Liver (tissue), 9 donors: ENCODE results near the gene RNF145. TPM values are rescaled to one million over a fixed set of nuclear protein-coding genes. Genes with fewer than 3 reads are reported as not detected.

Experiments
- DNase-seq: peaks from one replicate; pipeline ENCODE4 v3.0.0-alpha.2; 2017; ENCODE audit warnings: low spot score
- H3K27ac ChIP-seq, 2 donors: one replicate each; pipeline ENCODE4 v1.7.0; 2013; ENCODE audit warnings: inconsistent platforms in 2 of 2, low read length in 2 of 2, control low read depth in 1 of 2, low read depth in 1 of 2, mild to moderate bottlenecking in 1 of 2
- H3K27me3 ChIP-seq, 4 donors: one replicate each; pipeline versions ENCODE4 v1.6.1 to v1.7.0; 2013; ENCODE audit warnings: low read length in 3 of 4, inconsistent platforms in 1 of 4, mild to moderate bottlenecking in 1 of 4, moderate library complexity in 1 of 4; ENCODE audit not compliant: control insufficient read depth in 4 of 4, insufficient read depth in 4 of 4
- H3K36me3 ChIP-seq, 4 donors: one replicate each; pipeline versions ENCODE4 v1.6.1 to v1.7.0; 2013; ENCODE audit warnings: low read length in 3 of 4, mild to moderate bottlenecking in 3 of 4, low read depth in 1 of 4, moderate library complexity in 1 of 4; ENCODE audit not compliant: control insufficient read depth in 4 of 4, insufficient read depth in 3 of 4
- H3K4me1 ChIP-seq, 4 donors: one replicate each; pipeline versions ENCODE4 v1.6.1 to v1.7.0; 2013; ENCODE audit warnings: low read length in 3 of 4, mild to moderate bottlenecking in 3 of 4, moderate library complexity in 1 of 4; ENCODE audit not compliant: control insufficient read depth in 4 of 4, insufficient read depth in 4 of 4
- H3K4me3 ChIP-seq, 3 donors: one replicate each; pipeline versions ENCODE4 v1.6.1 to v1.7.0; 2013; ENCODE audit warnings: low read length in 3 of 3, control low read depth in 1 of 3, low read depth in 1 of 3, mild to moderate bottlenecking in 1 of 3
- H3K9ac ChIP-seq, 2 donors: one replicate each; pipeline ENCODE4 v1.7.0; 2013; ENCODE audit warnings: low read length in 2 of 2, mild to moderate bottlenecking in 2 of 2, moderate library complexity in 2 of 2, control low read depth in 1 of 2, low read depth in 1 of 2
- H3K9me3 ChIP-seq, 4 donors: one replicate each; pipeline versions ENCODE4 v1.6.1 to v1.7.0; 2013; ENCODE audit warnings: low read length in 3 of 4; ENCODE audit not compliant: control insufficient read depth in 4 of 4
- CTCF ChIP-seq: fragments of 150-350 bp; IDR thresholded peaks from 2 replicates; pipeline ENCODE4 v1.5.1; 2017; ENCODE audit warnings: improper control_type of control experiment, low read depth, low read length; ENCODE audit not compliant: missing input control
- JUND ChIP-seq, 2 donors: IDR thresholded peaks; 2 replicates each; pipeline ENCODE4 v1.6.1; 2016; ENCODE audit warnings: antibody characterized with exemption in 2 of 2
- MAX ChIP-seq: IDR thresholded peaks from 2 replicates; pipeline ENCODE4 v1.6.1; 2016; ENCODE audit warnings: antibody characterized with exemption
- NR2F2 ChIP-seq: IDR thresholded peaks from 2 replicates; pipeline ENCODE4 v1.6.1; 2016; ENCODE audit warnings: antibody characterized with exemption
- REST ChIP-seq: IDR thresholded peaks from 2 replicates; pipeline ENCODE4 v1.6.1; 2016; ENCODE audit warnings: antibody characterized with exemption, mild to moderate bottlenecking
- WGBS: extraction: QIAGEN DNeasy Blood & Tissue Kit; methylation state at CpG from one replicate; pipeline ENCODE4 v1.1.7; 2013; 5-methylcytosine and 5-hydroxymethylcytosine counted together
- polyA plus RNA-seq, 2 donors: library from polyadenylated mRNA; stranded (reverse) in 1 of 2; unstranded in 1 of 2; fragments of 200-250 nt in 1 of 2; fragments of >200 nt in 1 of 2; fragmentation: Nextera tagmentation in 1 of 2; extraction: Ambion mirVana in 1 of 2; gene quantifications; one replicate each; pipeline versions ENCODE4 v1.2.1 to v1.2.3, GENCODE V29; 2013 to 2015
- total RNA-seq, 2 donors: library from RNA; depleted of rRNA; stranded (reverse); fragments of >200 nt; gene quantifications; one replicate each; pipeline ENCODE4 v1.2.3, GENCODE V29; 2014
- donor health status: healthy.
- donor health status: healthy.
- donor health status: healthy.
- donor health status: healthy.
- donor health status: healthy.

The RNF145 gene
- total and polyA plus RNA-seq, 4 donors: 2.9 to 34.6 (median 11.7) TPM

- TF ChIP-seq REST (no peak), CTCF (no peak), MAX (no peak)
- WGBS: 73% methylated on average over 3 of the region's 3 CpGs
- DNase-seq: no peak
- H3K4me1 ChIP-seq: peaks cover 0 to 1% (median 0%) of the 10 kb centered on the region in 4 donors
- peaks cover 0 to 5% (median 0%) of the 10 kb centered on the region in 4 donors for H3K36me3 ChIP-seq
- no peak overlapping the region for H3K4me3 ChIP-seq
- peak overlapping the region; percentile 8 to 42 for H3K27ac ChIP-seq
- no peak overlapping the region for H3K9ac ChIP-seq
- no peaks in the 10 kb centered on the region for H3K27me3 ChIP-seq
- no peaks in the 10 kb centered on the region for H3K9me3 ChIP-seq
Measured at GRCh38 chr5:159179529-159180305, 29.6 kb downstream of the RNF145 start.

- no peak overlapping the region for H3K9ac ChIP-seq
- H3K27ac ChIP-seq: no peak overlapping the region
Measured at GRCh38 chr5:159178978-159179377, 30.4 kb downstream of the RNF145 start.

More at GRCh38 chr5:159178978-159179377, 30.4 kb downstream of the RNF145 start:
- no peak for DNase-seq
- Histone ChIP-seq H3K36me3 (peaks cover 0 to 5% (median 0%) of the 10 kb centered on the region in 4 donors), H3K27me3 (no peaks in the 10 kb centered on the region), H3K9me3 (no peaks in the 10 kb centered on the region), H3K4me1 (peaks cover 0 to 1% (median 0%) of the 10 kb centered on the region in 4 donors), H3K4me3 (no peak overlapping the region)
- 65% methylated on average over 2 of the region's 2 CpGs for WGBS
- TF ChIP-seq REST (no peak), NR2F2 (no peak), JUND (IDR thresholded peaks at IDR 0.05) (peak; percentile 59 to 62)
